ENCODE data around the gene FGD2.

Gene FGD2

DNA sequence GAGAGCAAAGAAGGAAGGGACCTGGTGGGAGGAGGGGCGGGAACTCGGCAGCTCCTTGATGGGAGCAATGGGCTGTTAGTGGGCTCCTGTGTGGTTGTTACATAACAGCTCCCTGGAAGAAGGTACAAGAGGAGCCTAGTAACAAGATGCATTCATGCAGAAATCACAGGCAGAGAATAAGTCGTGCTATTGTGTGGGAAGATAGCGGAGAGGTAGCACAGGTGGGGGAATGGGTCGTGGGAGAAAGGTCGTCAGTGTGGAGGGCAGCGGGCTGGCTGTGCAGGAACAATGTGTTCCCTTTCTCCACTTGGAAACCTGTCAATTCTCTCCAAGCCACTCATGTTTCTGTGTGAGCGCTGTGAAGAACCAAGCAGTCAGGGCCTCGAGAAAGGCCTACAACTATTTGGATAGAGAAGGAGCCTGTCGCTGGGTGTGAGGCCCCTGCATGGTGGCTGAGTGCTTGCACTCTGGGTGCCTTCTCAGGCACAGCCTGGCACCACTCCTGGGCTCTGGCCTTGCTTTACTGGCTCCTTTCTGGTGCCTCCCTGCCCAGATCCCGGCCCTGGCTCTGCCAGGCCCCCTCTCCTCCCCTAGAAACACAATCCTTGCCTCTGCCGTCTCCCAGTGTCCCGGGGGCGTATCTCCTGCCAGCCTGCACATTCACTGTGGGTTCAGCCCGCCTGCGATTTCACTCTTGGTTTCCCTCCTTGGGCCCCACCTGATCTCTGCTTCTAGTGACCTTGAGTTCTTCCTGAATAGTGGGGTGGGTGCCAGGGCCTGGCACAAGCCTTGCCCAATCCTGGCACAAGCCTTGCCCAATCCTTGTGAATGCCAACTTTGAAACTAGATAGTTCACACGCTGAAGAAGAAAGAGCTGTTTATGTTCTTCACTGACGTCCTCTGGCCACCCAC is 7.4 kb upstream of the FGD2 start:
- DNase-seq, result no peak

DNA sequence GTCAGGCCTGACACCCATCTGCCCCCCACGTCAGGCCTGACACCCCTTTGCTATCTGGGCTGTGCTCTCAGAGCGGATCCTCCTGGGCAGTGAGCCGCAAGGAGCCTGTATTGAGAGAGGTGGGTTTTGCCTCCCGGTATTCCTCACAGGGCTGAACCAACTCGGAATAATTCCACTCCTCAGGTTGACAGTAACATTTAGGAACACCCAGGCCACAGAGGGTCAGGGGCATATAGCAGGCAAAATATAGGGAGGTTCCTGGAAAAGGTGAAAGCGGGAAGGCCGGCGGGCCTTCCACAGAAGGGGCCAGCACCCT is 6.8 kb upstream of the FGD2 start:
- DNase-seq, result no peak

DNA sequence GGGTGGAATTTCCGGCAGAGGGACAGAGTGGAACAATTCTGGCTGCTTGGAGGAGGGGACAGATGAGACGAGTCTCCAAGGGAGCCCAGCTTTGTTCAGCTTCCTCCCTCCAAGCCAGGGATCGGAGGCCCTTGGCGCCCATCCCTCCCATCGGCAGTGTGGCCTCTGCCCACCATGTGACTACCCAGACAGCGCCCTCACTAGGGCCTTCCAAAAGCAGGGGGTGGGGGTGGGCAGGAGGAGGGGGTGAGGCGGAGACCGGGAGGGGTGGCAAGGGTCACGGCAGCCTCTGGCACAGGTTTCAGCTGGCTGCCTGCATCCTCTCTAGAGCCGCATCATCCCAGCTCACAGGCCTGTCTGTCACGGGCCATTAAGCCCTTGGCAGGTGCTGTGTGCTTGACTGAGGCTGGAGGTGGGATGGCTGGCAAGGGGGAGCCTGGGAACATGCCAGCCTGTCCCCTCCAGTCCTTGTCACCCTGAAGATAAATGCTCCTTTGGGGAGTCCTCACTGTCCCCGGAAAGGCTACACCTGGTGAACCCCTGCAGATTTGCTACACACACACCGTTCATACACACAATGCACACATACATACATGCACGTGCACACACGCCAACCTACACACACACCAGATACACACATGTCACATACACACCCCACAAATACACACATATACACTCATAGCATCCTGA is 6.2 kb upstream of the FGD2 start:
- no peak for DNase-seq

DNA sequence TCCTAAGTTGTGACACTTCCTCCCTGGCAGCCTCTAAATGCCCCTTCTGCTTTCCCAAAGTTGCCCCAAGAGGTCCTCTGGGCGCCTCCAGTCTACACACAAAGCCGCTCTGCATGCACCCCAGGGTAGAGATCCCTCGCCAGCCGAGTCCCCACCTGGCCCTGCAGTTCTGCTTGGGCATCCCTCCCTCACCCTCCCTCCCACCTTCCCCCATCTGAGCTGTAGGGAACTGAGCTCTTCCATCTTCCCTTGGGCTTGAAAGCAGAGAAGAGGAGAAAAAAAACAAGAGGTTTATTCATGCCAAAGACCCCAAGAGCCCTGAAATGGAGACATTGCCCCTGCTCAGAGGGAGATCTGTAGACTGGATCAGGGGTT is 5.7 kb upstream of the FGD2 start:
- no peak for DNase-seq

DNA sequence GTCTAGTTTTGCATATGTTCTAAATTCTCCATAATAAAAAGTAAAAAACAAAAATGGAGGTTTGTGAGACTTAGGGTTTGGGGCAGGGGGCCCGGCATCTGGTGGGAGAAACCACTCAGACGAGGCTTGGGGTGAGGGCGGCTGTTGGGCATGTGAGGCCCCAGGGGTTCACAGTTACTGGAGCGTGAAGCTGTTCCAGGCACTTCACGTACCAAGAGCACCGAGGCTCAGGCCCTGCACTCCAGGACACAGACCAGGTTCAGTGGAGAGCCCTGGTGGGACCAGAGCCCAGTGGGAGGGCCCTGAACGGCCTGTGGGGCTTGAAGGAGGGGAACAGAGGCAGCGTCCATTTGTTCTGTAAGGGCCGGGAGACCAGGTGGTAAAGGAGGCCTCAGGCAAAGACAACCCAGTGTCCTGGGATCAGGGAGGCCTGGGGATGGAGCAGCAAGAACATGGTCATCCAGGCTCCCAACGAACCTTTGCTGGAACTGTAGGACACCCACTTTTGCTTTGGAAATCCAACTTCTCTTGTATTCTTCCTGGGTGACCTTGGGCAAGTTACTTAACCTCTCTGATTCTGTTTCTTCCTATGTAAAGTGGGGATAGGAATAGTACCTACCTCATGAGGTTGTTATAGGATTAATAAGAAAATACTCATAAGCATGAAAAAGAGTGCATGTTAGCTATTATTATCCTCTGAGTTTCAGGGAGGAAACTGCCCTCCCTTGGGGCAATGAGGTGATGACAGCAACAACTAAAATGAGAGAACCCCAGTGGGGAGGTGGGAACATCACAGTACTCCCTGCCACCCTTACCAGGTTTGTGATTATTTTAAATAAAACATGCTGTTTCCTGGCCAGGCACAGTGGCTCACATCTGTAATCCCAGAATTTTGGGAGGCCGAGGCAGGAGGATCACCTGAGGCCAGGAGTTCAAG is 1.1 kb upstream of the FGD2 start:
- no peak for DNase-seq

DNA sequence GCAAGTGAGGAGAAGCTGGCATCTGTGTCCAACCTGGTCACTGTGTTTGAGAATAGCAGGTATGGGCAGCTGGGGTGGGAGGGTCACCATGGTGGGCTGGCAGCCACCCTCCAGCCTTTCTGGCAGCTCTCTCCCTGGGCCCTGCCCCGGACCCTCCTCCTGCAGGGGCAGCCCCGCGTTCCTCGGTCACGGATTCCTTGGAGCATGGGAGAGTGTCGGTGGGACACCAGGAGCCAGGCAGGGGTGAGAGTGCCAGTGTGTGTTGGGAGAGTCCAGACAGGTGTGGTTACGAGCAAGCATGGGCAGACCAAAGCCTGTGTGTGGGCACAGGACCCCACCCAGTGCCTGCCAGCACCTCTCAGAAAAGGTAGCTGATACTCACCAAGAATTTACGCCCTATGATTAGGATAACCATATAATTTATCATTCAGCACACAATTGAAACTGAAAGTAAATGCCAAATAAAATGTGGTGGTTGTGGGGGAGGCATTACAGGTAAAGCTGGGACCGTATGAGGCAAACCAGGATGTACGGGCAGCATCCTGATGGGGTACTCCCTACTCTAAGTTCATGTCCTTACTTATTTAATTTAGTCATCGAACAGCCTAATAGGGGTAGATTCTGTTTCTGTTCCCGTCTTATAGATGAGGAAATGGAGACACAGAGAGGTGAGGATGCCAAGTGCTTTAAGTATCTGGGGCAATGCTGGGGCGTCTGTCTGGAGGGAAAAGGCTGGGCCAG is 542 bp downstream of the FGD2 start:
- peak; percentile 75 for DNase-seq

DNA sequence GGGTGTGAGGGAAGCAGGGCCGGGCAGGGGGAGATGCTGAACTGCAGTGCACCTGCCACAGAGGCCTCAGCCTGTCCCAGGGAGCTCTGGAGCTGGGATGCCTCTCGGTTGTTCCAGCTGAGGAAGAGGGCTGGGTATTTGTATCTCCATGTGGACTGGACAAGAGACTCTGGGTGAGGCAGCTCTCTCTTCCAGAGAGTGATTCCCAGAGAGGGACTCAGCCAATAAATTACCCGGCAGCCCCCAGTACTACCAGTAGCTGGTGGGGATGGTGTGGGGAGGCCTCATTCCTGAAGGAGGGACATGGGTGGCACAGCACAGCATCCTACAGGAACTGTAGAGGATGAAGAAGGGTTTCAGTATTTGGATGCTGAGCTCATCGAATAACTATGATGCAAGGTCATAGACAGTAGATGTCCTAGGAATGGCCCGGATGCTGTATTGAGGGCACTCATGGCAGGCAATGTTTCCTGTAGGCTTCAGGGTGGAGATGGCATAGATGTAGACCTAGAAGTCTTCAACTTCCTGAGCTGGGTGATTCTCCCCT is 1.4 kb downstream of the FGD2 start:
- DNase-seq, result no peak

DNA sequence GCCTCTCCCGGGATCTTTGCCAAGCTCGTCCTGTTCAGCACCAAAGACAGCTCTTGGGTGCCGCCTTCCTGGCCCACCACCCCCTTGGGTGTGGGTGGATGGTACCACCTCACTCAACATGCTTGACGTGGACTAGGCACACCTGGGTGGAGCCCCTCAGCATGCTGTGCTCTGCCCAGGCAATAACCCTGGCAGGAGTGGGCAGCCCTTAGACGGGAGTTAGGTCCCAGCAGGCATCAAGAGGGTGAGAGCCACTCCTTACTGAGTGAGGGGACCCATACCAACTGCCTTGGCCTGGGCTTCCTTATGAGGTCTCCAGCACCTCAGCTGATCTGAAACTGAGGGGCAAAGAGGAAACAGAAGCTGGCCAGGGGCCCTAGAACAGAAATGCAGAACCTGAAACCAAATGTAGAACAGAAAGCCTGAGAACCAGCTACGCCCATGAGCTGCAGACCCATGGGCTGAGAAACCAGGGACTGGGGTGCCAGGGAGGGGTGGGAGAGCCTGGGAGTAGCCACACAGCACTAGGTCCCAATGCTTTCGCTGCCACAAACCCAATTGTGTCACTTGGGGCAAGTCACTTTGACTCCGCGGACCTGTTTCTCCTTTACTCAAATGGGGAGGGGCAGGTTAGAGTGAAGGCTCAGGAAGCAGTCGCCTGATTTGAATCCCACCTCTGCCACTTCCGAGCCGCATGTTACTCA is 2.0 kb downstream of the FGD2 start:
- DNase-seq, result peak; percentile 94

DNA sequence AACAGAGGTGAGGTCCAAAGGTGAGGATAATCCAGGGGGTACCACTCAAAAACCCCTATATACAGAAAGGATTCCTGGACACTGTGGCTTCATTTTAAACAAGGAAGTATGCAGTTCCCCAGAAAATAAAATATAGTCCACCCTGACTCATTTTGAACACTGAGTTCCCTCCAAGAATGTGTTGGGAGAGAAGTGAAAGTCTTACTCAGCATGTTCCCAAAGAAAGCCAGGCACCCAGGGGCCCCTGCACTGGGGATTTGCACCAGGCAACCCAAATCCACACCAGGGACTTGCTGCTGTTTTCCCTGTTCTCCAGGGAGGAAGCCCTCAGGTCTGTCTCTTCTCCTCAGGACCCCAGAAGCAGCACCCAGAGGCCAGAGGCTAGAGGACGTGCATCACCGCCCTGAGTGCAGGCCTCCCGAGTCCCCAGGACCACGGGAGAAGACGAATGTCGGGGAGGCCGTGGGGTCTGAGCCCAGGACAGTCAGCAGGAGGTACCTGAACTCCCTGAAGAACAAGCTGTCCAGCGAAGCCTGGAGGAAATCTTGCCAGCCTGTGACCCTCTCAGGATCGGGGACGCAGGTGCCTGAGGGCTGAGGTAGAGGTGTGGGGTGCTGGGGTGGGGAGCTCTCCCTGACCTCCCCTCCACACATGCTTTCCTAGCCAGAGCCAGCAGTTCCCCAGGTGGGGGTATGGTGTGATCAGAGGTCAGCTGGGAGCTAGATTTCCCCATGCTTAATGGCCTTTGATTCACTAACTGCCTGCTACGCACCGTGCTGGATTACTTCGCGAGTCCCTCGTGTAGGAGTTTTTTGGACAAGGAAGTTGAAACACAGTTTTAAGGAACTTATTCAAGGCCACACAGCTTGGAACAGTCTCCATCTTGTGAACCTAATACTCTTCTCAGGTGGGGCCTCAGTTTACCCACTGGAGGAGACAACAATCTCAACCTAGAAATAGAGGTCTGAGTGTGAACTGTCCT is 3.3 kb downstream of the FGD2 start:
- DNase-seq, result peak; percentile 78

DNA sequence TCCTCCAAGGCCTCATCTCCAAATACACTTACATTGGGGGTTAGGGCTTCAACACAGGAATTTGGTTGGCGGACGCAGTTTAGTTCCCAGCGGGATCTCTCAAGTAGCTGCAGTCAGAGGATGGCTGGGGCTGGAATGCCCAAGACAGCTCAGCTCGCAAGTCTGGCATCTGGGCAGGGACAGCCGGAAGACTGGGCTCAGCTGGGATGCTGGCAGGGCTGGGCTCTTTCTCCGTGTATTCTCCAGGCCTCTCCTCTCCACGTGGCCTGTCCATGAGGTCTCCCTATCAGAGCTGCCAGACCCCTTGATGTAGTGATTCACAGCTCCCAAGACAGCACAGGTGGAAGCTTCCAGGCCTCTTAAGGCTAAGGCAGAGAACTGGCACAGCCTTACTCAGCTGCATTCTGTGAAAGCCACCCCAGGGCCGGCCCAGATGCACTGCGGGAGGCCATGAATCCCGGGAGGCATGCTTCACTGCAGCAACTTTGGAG is 5.0 kb downstream of the FGD2 start:
- no peak for DNase-seq

DNA sequence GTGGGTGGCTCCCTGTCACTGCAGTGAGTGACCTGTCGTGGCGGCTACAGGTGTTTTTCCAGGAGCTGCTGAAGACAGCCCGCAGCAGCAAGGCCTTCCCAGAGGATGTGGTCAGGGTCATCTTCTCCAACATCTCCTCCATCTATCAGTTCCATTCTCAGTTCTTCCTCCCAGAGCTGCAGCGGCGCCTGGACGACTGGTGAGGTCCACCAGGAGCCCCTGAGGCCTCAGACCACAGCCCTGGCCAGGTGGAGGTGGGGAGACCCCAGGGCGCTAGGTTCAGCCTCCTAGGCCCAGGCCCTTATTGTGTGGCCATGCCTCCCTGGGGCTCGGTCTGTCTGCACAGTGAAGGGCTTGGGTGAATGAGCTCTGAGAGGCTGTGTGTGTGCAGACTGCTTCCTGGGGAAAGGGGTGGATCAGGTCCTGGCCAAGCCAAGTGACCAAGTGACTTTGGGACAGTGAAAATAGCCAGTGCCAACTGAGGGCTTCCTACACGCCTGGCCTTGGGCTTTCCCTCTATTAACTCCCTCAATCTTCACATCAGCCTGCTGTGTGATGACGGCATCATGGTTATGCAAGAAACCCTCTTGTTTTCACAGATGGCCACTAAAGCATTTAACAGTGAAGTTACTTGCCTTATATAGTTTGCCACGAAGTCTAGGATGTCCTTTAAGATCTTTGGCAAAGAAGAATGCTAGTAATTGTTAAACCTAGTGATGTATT is 6.4 kb downstream of the FGD2 start:
- DNase-seq, result peak; percentile 73

DNA sequence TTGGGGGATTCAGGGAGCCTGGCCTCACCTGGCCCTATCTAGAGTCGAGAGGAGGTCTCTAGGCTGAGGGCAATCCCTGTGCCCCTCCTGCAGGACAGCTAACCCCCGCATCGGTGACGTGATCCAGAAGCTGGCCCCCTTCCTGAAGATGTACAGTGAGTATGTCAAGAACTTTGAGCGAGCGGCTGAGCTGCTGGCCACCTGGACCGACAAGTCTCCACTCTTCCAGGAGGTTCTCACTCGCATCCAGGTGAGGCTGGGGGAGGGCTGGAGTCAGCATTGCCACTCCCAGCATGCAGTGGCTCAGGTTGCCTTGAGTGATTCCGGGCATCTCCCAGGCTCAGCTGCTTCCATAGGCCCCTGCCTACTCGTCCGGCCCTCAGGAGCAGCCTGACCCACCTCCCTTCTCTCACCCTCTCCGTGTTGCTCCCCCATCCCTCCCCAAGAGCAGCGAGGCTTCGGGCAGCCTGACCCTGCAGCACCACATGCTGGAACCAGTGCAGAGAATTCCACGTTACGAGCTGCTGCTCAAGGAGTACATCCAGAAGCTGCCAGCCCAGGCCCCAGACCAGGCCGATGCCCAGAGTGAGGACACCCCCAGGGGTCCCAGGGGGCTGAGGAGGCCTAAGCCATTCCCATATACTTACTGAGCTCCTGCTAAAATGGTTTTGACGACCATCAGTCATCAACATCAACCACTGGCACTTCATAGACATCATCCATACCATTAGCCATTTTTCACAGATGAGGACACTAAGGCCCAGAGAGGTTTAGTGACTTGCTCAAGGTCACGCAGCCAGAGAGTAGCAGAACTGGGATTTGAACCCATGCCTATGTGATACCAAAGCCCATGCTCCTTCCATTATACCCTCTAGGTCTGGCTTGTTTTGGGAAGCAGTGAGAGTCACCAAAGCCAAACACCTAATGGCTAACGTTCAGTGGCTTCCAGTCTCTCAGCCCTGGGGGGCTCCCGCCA is 8.3 kb downstream of the FGD2 start:
- DNase-seq, result no peak

DNA sequence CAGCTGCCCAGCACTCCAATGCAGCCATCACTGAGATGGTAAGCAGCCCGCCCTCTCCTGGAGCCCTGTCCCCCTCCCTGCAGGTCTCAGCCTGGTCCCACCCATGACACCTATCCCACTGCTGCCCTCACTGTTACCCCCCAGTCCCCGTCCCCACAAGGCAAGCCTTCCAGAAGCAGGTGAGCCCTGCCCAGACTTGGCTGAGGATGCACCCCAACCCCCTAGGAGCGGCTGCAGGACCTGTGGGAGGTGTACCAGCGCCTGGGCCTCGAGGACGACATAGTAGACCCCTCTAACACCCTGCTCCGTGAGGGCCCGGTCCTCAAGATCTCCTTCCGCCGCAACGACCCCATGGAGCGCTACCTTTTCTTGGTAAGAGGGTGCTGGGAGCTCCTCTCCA is 9.2 kb downstream of the FGD2 start:
- DNase-seq, result no peak

DNA sequence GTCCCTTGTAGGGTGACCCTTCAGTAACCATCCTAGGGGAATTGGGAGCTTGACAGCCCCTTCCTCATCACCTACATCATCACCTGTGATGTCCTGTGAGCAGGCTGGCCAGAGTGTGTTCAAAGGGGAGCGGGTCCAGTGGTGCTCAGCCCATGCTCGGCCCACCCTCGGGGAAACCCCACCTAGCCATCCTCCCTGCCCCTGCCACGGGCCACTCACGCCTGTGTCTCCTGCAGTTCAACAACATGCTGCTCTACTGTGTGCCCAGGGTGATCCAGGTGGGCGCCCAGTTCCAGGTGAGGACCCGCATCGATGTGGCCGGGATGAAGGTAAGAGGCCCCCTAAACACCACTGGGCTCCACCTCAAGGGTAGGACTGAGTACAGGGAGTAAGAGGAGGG is 10.1 kb downstream of the FGD2 start:
- DNase-seq, result no peak

DNA sequence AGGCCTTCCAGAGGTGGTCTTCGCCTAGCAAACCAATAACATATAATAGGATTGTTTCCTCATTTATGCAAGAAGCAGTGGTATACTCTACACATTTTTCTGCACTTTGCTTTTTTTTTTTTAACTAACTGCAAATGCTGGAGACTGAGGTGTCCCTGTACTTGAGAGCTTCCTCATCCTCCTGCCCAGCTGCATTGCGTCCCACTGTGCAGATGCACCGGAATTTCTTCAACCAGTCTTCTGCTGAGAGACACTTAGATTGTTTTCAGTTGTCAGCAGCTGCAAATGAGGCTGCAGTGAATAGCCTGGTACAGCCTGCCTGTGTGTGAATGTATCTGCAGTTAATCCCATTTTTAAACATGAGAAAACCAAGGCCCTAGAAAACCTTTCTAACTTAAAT is 11.5 kb downstream of the FGD2 start:
- peak; percentile 68 for DNase-seq

DNA sequence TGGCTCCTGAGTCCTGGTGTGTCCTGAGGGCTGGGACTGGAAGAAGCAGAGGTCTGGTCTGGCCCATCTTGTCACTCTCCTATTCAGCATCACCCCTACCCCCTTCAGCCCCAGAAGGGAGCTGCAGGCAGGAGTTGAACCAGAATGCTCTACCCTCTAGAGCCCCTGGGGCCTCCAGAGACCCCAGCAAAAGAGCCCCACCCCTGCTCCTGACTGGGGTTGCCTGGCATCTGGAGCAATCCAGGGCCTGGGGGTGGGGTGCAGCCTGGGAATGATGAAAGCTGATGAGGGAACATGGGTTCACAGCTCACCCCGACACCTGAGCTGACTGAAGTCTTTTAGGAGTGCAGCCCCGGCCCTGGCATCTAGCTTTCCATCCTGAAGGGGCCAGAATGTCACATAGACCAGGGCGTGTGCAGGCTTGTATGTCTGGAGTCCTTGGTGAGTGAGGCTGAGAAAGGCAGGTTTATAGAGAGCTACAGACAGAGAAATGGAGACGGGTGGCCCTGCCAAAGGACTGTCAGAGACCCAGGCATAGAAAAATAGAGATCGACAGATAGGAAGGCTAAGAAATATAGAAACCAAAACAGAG is 12.2 kb downstream of the FGD2 start:
- no peak for DNase-seq

DNA sequence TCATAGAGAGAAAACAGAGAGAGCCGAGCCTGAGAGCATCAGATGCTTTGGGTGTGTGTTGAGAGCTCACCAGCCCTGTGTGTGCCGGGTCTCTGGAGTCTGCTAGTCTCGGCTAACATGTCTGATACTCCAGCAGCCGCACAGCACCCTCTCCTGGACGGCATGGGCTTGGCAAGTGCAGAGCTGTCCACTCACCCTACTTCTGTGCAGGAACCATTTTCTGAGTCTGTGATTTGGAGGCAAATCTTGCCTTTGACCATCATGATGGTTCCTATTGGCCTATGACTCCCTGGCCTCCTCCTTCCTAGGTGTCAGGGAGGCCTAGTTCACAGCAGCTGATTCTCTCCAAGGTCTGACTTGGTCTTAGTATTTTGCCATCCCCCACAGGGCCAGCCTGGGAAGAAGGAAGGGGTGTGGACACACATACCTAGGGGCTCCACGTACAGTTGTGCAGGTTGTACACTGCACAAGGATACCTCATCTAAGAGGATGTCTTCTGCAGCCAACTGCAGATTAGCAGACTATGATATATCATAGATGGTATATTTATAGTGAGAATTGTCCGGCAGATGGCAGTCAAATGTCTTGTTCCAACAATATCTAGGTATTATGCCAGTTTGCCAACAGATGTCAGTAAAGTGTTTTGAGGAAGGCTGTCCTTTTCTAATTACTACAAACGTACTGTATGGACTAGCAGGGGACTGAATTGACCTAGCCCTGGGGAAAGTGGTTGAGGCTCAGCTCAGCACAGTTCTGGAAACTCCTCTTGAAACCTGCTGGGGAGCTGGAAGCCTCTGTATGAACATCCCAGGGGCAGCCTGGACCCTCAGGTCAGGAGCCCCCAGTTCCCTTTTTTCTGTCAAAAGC is 13.0 kb downstream of the FGD2 start:
- peak; percentile 89 for DNase-seq

Measured in MV-4-11 (cell line).